Loucy (cell line): Measurements from ENCODE around the gene LAPTM4A.

Source experiments
- H2AFZ ChIP-seq: fragments of 200-600 bp; sonication (generic); 2 replicates; pipeline ENCODE4 v1.6.0; 2016; ENCODE audit warnings: antibody characterized with exemption, mild to moderate bottlenecking, low read length, moderate library complexity
- H3F3A ChIP-seq: fragments of 200-600 bp; 2 replicates; pipeline ENCODE4 v1.6.0; 2016; ENCODE audit warnings: antibody characterized with exemption, low read depth, mild to moderate bottlenecking
- H3K27me3 ChIP-seq: fragments of 200-600 bp; sonication (generic); 2 replicates; pipeline ENCODE4 v1.6.1; 2014; ENCODE audit warnings: low read length, mild to moderate bottlenecking; ENCODE audit not compliant: insufficient read depth, poor library complexity, severe bottlenecking
- H3K36me3 ChIP-seq: fragments of 200-600 bp; sonication (generic); 2 replicates; pipeline ENCODE4 v1.6.1; 2016; ENCODE audit warnings: low read length; ENCODE audit not compliant: insufficient read depth
- H3K4me1 ChIP-seq: fragments of 200-600 bp; sonication (generic); 2 replicates; pipeline ENCODE4 v1.5.1; 2014; ENCODE audit warnings: low read length, mild to moderate bottlenecking; ENCODE audit not compliant: insufficient read depth, poor library complexity, severe bottlenecking
- H3K4me2 ChIP-seq: fragments of 200-600 bp; sonication (generic); 2 replicates; pipeline ENCODE4 v1.6.0; 2014; ENCODE audit warnings: antibody characterized with exemption, low read length, low read depth, mild to moderate bottlenecking; ENCODE audit not compliant: poor library complexity, severe bottlenecking
- H3K4me3 ChIP-seq: fragments of 200-600 bp; sonication (generic); 2 replicates; pipeline ENCODE4 v1.5.1; 2014; ENCODE audit warnings: low read length, mild to moderate bottlenecking, mixed read lengths; ENCODE audit not compliant: poor library complexity, severe bottlenecking
- H3K79me2 ChIP-seq: fragments of 200-600 bp; sonication (generic); 2 replicates; pipeline ENCODE4 v1.6.1; 2014; ENCODE audit warnings: low read length; ENCODE audit not compliant: insufficient read depth
- H3K9ac ChIP-seq: fragments of 200-600 bp; sonication (generic); 2 replicates; pipeline ENCODE4 v1.6.0; 2014; ENCODE audit warnings: mild to moderate bottlenecking, low read depth, low read length, moderate library complexity; ENCODE audit not compliant: poor library complexity, severe bottlenecking
- H3K9me2 ChIP-seq: fragments of 200-600 bp; sonication (generic); replicated peaks from 2 replicates; pipeline ENCODE4 v1.6.1; 2016; ENCODE audit warnings: low read depth, low read length, mixed read lengths
- H3K9me3 ChIP-seq: fragments of 200-600 bp; sonication (generic); 2 replicates; pipeline ENCODE4 v1.6.1; 2014; ENCODE audit warnings: mild to moderate bottlenecking, antibody characterized with exemption, low read length, low read depth; ENCODE audit not compliant: insufficient read depth
- H4K20me1 ChIP-seq: fragments of 200-600 bp; sonication (generic); 2 replicates; pipeline ENCODE4 v1.6.0; 2014; ENCODE audit warnings: antibody characterized with exemption, low read length, mild to moderate bottlenecking; ENCODE audit not compliant: insufficient read depth, poor library complexity, severe bottlenecking
- EZH2phosphoT487 ChIP-seq: fragments of 200-600 bp; IDR thresholded peaks from 2 replicates; pipeline ENCODE4 v1.6.1; 2018; ENCODE audit warnings: antibody characterized with exemption, mild to moderate bottlenecking, moderate library complexity, borderline replicate concordance
- TF ChIP-seq, protein P1 (sequence below): fragments of 200-600 bp; sonication (generic); conservative IDR thresholded peaks from 2 replicates; pipeline ENCODE4 v1.5.1; 2014; ENCODE audit warnings: mild to moderate bottlenecking, antibody characterized with exemption, low read length

Gene LAPTM4A

DNA sequence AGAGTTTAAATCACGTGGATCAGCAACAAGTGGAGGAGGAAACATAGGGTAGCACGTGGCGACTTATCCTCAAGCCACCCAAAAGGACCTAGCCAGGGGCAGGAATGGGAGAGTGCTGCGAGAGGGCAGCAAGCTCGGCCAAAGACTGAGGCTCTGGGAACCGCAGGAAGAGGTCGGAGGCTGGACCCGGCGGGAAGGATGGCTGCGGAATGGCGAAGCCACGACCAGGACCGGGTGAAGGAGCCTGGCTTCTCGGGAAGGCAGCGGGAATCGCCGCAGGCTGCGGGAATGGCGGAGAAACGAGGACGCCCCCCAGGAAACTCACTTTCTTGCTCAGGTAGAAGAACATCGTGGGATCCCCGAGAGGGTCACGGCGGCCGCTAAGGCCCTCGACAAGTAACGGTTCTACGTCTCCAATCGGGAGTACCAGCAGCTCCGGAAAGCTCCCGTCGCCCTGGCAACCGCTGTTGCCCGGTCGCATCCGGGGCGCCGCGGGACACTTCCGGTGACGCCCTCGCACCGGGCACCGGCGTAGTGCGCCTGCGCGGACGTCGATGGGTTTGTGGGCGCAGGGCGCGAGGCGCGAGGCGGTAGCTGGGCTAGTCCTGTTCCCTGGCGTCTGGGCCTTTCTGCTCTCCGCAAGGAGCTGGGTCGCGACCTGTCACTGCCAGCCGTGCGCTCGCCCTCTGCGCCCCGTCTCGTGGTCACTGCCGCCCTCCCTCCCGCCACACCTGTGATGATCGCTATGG, 61.6 kb downstream of the LAPTM4A start, which contains the start of gene WDR35:
Gene WDR35 (minus strand): TSS at position 439 of the 749 bp plus-strand sequence. CDS start 90 bp downstream, at position 349.
- Histone ChIP-seq H3K27me3 (no peaks in the 10 kb centered on the region), H3K4me1 (no peaks in the 10 kb centered on the region), H3K9ac (no peak within 1 kb of the TSS), H3K36me3 (no peaks in the 10 kb centered on the region), H4K20me1 (no peaks in the 10 kb centered on the region), H2AFZ (no peak within 1 kb of the TSS), H3K9me2 (no peaks in the 10 kb centered on the region), H3K4me3 (no peak within 1 kb of the TSS), H3K79me2 (no peaks in the 10 kb centered on the region), H3K9me3 (no peaks in the 10 kb centered on the region), H3F3A (no peaks in the 10 kb centered on the region), H3K4me2 (no peak within 1 kb of the TSS)
- TF ChIP-seq, protein P1, sequence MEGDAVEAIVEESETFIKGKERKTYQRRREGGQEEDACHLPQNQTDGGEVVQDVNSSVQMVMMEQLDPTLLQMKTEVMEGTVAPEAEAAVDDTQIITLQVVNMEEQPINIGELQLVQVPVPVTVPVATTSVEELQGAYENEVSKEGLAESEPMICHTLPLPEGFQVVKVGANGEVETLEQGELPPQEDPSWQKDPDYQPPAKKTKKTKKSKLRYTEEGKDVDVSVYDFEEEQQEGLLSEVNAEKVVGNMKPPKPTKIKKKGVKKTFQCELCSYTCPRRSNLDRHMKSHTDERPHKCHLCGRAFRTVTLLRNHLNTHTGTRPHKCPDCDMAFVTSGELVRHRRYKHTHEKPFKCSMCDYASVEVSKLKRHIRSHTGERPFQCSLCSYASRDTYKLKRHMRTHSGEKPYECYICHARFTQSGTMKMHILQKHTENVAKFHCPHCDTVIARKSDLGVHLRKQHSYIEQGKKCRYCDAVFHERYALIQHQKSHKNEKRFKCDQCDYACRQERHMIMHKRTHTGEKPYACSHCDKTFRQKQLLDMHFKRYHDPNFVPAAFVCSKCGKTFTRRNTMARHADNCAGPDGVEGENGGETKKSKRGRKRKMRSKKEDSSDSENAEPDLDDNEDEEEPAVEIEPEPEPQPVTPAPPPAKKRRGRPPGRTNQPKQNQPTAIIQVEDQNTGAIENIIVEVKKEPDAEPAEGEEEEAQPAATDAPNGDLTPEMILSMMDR = no peak
- TF ChIP-seq EZH2phosphoT487 = no peak

DNA sequence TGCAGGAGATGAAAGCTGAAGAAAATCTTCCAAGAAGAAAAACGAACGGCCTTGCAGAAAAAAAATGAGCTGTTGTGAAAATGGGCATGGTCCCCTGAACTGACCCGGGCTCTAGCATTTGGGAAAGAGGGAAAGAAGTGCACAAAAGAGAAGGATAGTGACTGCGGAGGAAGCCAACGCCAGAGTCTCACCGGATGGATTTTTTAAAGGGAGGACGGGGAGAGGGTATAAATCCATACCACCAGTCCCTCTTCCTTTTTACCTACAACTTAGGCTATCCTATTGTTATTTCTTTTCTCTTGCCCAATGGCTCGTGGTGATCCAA, 62.1 kb downstream of the LAPTM4A start:
- H3K9ac ChIP-seq = no peak overlapping the region

DNA sequence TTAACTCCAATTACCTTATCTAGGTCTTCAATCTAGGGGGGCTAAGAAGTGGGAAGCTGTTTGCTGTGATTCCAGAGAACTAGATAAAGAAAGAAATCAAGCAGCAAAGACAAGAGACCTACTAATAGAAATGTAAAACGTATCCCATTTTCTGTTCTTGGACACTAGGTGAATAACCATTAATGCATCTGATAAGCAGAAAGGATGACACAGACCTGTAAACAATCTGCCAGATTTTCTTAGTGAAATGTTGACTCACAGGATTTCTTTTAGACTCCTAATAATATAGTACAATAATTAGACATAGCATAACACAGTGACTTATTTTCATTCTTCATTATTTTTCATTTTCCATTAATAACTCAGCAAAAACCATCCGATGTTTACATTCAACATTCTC, 62.8 kb downstream of the LAPTM4A start:
- no peak overlapping the region for H2AFZ ChIP-seq
- H3K79me2 ChIP-seq = no peaks in the 10 kb centered on the region
- no peak overlapping the region for H3K4me3 ChIP-seq
- H3K9ac ChIP-seq = no peak overlapping the region
- no peaks in the 10 kb centered on the region for H3K4me1 ChIP-seq
- no peaks in the 10 kb centered on the region for H3K27me3 ChIP-seq
- H3F3A ChIP-seq = no peaks in the 10 kb centered on the region
- TF ChIP-seq EZH2phosphoT487 = no peak
- TF ChIP-seq, protein P1 = no peak
- no peaks in the 10 kb centered on the region for H3K36me3 ChIP-seq
- no peaks in the 10 kb centered on the region for H3K9me2 ChIP-seq
- H3K4me2 ChIP-seq = no peak overlapping the region
- H3K9me3 ChIP-seq = no peaks in the 10 kb centered on the region
- H4K20me1 ChIP-seq = no peaks in the 10 kb centered on the region

More for the DNA sequence above, 62.1 kb downstream of the LAPTM4A start:
- Histone ChIP-seq H3K4me3 (no peak overlapping the region), H3K9me2 (no peaks in the 10 kb centered on the region), H3K79me2 (no peaks in the 10 kb centered on the region), H4K20me1 (no peaks in the 10 kb centered on the region), H3K9me3 (no peaks in the 10 kb centered on the region), H3F3A (no peaks in the 10 kb centered on the region), H3K36me3 (no peaks in the 10 kb centered on the region), H3K4me1 (no peaks in the 10 kb centered on the region), H3K27me3 (no peaks in the 10 kb centered on the region), H3K4me2 (no peak overlapping the region), H2AFZ (no peak overlapping the region)
- no peak for TF ChIP-seq EZH2phosphoT487
- TF ChIP-seq, protein P1 = no peak
